NCI-H510A (cell line): Measurements from ENCODE around the gene PERM1.
"Not testable (repeated sequence)": the region's sequence is repeated elsewhere in the genome, so short reads cannot be mapped to it uniquely, and the experiment has no call there.

Source experiments
- DNase-seq: peaks from one replicate; lab custom pipeline; 2025; lab: John Stamatoyannopoulos, UW

PERM1 gene

GRCh38 chr1:997993-998744 is 16.3 kb upstream of the PERM1 start:
- DNase-seq = no peak

- no peak for DNase-seq
These were observed 15.8 kb upstream of the PERM1 start for GRCh38 chr1:997713-997992.

- no peak for DNase-seq
These were observed 15.2 kb upstream of the PERM1 start for GRCh38 chr1:996851-997712.

- no peak for DNase-seq
These were observed 14.1 kb upstream of the PERM1 start for GRCh38 chr1:995665-996633.

- DNase-seq = not testable (repeated sequence)
These were observed 12.7 kb upstream of the PERM1 start for GRCh38 chr1:994546-994945.

- no peak for DNase-seq
These were observed 11.6 kb upstream of the PERM1 start for GRCh38 chr1:993379-993995.

- DNase-seq = no peak
These were observed 10.5 kb upstream of the PERM1 start for GRCh38 chr1:992362-992761.

- DNase-seq = no peak
These were observed 10.0 kb upstream of the PERM1 start for GRCh38 chr1:991895-992294.

- not testable (repeated sequence) for DNase-seq
These were observed 9.4 kb upstream of the PERM1 start for GRCh38 chr1:991275-991674.

GRCh38 chr1:988061-988460 is 6.2 kb upstream of the PERM1 start:
- DNase-seq = not testable (repeated sequence)

- no peak for DNase-seq
These were observed 3.2 kb upstream of the PERM1 start for GRCh38 chr1:985126-985525.

- DNase-seq = no peak
These were observed 2.6 kb upstream of the PERM1 start for GRCh38 chr1:984476-984814.

- no peak for DNase-seq
These were observed 2.0 kb upstream of the PERM1 start for GRCh38 chr1:983798-984475.

GRCh38 chr1:982765-983436 is 1.0 kb upstream of the PERM1 start:
- no peak for DNase-seq

GRCh38 chr1:981491-981954 is 370 bp downstream of the PERM1 start:
- DNase-seq = no peak

- no peak for DNase-seq
These were observed 1.1 kb downstream of the PERM1 start for GRCh38 chr1:980602-981395.

GRCh38 chr1:980137-980571 is 1.7 kb downstream of the PERM1 start:
- DNase-seq = no peak

GRCh38 chr1:979744-980072 is 2.2 kb downstream of the PERM1 start:
- DNase-seq = no peak

- no peak for DNase-seq
These were observed 2.8 kb downstream of the PERM1 start for GRCh38 chr1:978835-979743.
